ENCODE results near the gene TMEM120B. TPM values are rescaled to one million over a fixed set of nuclear protein-coding genes. Genes with fewer than 3 reads are reported as not detected.
A peak's percentile ranks its signal among the peaks of the same experiment; 100 is the strongest.

The TMEM120B gene
- polyA plus RNA-seq, 1 donor from 2014 or later, result 9.8 TPM

- Histone ChIP-seq H3K9ac (ENCODE audit: low read length) (no peak overlapping the region), H3K27ac (ENCODE audit: low read length) (no peak overlapping the region), H3K4me3 (ENCODE audit: low read length) (no peak overlapping the region), H3K4me2 (ENCODE audit: low read length) (no peak overlapping the region), H3K27me3 (ENCODE audit: insufficient read depth, low read depth, low read length) (no peaks in the 10 kb centered on the region), H3F3A (ENCODE audit: insufficient read depth, low read length, poor library complexity, severe bottlenecking) (no peaks in the 10 kb centered on the region), H3K9me3 (ENCODE audit: low read length) (no peaks in the 10 kb centered on the region), H3K79me2 (replicated peaks; ENCODE audit: insufficient read depth, low read length) (no peaks in the 10 kb centered on the region), H4K20me1 (ENCODE audit: insufficient read depth) (no peaks in the 10 kb centered on the region), H2AFZ (ENCODE audit: low read depth, low read length) (no peak overlapping the region), H3K9me2 (ENCODE audit: insufficient read depth, low read length) (no peaks in the 10 kb centered on the region), H3K36me3 (ENCODE audit: insufficient read depth, low read length) (no peaks in the 10 kb centered on the region)
- TF ChIP-seq RAD21 (conservative IDR thresholded peaks at IDR 0.05), result no peak
- TF ChIP-seq EZH2 (IDR thresholded peaks at IDR 0.05; ENCODE audit: borderline replicate concordance, insufficient read depth, low read length, poor library complexity, severe bottlenecking), result no peak
- TF ChIP-seq MXI1 (conservative IDR thresholded peaks at IDR 0.05; ENCODE audit: poor library complexity, severe bottlenecking), result no peak
- no peak for TF ChIP-seq TAF1 (IDR thresholded peaks at IDR 0.05; ENCODE audit: low read depth)
- TF ChIP-seq CTCF (IDR thresholded peaks at IDR 0.05; ENCODE audit: poor library complexity, severe bottlenecking), result no peak
- TF ChIP-seq SMC3 (conservative IDR thresholded peaks at IDR 0.05; ENCODE audit: poor library complexity), result no peak
- no peak for TF ChIP-seq POLR2AphosphoS5 (IDR thresholded peaks at IDR 0.05)
- no peak for TF ChIP-seq REST (IDR thresholded peaks at IDR 0.05; ENCODE audit: borderline replicate concordance)
- TF ChIP-seq EP300 (conservative IDR thresholded peaks at IDR 0.05; ENCODE audit: poor library complexity, severe bottlenecking), result no peak
These were observed 58.5 kb downstream of the TMEM120B start for GRCh38 chr12:121770813-121771625.

- Histone ChIP-seq H3K27me3 (ENCODE audit: insufficient read depth, low read depth, low read length) (no peaks in the 10 kb centered on the region), H3K9ac (ENCODE audit: low read length) (no peak overlapping the region), H3K4me2 (ENCODE audit: low read length) (no peak overlapping the region), H3K9me2 (ENCODE audit: insufficient read depth, low read length) (no peaks in the 10 kb centered on the region), H3K36me3 (ENCODE audit: insufficient read depth, low read length) (no peaks in the 10 kb centered on the region), H3F3A (ENCODE audit: insufficient read depth, low read length, poor library complexity, severe bottlenecking) (no peaks in the 10 kb centered on the region), H3K27ac (ENCODE audit: low read length) (no peak overlapping the region), H4K20me1 (ENCODE audit: insufficient read depth) (no peaks in the 10 kb centered on the region), H3K4me3 (ENCODE audit: low read length) (no peak overlapping the region), H3K79me2 (replicated peaks; ENCODE audit: insufficient read depth, low read length) (no peaks in the 10 kb centered on the region), H2AFZ (ENCODE audit: low read depth, low read length) (no peak overlapping the region), H3K9me3 (ENCODE audit: low read length) (no peaks in the 10 kb centered on the region)
- TF ChIP-seq SMC3 (conservative IDR thresholded peaks at IDR 0.05; ENCODE audit: poor library complexity) (peak; percentile 50), RAD21 (conservative IDR thresholded peaks at IDR 0.05) (peak; percentile 38), POLR2AphosphoS5 (IDR thresholded peaks at IDR 0.05) (no peak), MXI1 (conservative IDR thresholded peaks at IDR 0.05; ENCODE audit: poor library complexity, severe bottlenecking) (no peak), CTCF (IDR thresholded peaks at IDR 0.05; ENCODE audit: poor library complexity, severe bottlenecking) (peak; percentile 58)
These were observed 60.6 kb downstream of the TMEM120B start for GRCh38 chr12:121773011-121773777.
